ENCODE results near the gene FNDC7.

DNA sequence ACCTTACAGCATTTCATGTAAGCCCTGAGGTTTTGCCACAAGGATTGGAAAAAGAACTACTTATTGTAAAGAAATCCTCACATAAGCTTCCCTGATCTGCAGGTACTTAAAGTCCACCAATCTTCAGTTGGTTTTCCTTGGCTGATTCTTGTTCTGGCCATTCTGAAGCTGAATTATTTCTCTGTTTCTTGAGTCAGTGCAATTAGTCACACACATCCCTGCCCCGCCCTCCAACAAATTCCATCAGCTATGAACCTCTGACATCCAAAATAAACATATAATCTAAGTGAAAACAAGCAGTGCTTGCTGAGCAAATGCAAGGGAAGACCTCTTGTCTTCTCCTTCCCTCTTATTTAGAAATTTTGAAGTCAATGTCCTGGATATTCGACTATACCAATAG is 8.2 kb upstream of the FNDC7 start:
- TF ChIP-seq, protein P1, sequence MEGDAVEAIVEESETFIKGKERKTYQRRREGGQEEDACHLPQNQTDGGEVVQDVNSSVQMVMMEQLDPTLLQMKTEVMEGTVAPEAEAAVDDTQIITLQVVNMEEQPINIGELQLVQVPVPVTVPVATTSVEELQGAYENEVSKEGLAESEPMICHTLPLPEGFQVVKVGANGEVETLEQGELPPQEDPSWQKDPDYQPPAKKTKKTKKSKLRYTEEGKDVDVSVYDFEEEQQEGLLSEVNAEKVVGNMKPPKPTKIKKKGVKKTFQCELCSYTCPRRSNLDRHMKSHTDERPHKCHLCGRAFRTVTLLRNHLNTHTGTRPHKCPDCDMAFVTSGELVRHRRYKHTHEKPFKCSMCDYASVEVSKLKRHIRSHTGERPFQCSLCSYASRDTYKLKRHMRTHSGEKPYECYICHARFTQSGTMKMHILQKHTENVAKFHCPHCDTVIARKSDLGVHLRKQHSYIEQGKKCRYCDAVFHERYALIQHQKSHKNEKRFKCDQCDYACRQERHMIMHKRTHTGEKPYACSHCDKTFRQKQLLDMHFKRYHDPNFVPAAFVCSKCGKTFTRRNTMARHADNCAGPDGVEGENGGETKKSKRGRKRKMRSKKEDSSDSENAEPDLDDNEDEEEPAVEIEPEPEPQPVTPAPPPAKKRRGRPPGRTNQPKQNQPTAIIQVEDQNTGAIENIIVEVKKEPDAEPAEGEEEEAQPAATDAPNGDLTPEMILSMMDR (IDR thresholded peaks at IDR 0.05; ENCODE audit: low read depth, low read length): no peak
- no peak for TF ChIP-seq EZH2phosphoT487 (IDR thresholded peaks at IDR 0.05; ENCODE audit: low read depth)

All from OCI-LY3 (cell line).